Measurements from ENCODE around the gene FADS2. TPM values are rescaled to one million over a fixed set of nuclear protein-coding genes. Genes with fewer than 3 reads are reported as not detected.

The FADS2 gene
- total RNA-seq, 4 donors from 2014 or later, result 2.8 to 9.3 (median 7.0) TPM

MicroRNAs encoded within 50 kb of the gene (microRNA counts, 767-probe panel; counts per million panel counts)
- microRNA hsa-miR-1908 (0 counts per million in 2 donors), microRNA hsa-miR-611 (0 counts per million in 2 donors)

Small RNAs within 50 kb of the gene (microRNA-seq; reads per million reads assigned to microRNA genes)
- not detected for gene MIR6746

Small RNAs within 50 kb of the gene (small RNA-seq; reads per million reads assigned to genes)
- gene MIR6746, result not detected

Other genes starting within 250 kb of the FADS2 start
- 10 to 100 TPM in 2 of 4 donors, 1 to 10 TPM in 2; 5.2 to 12.6 (median 8.8) TPM for gene SYT7, start 247.2 kb upstream of the FADS2 start, total RNA-seq
- 1 to 10 TPM; 1.7 to 2.8 (median 1.9) TPM for gene DAGLA, start 147.9 kb upstream of the FADS2 start, total RNA-seq
- under 1 TPM in 3 of 4 donors, not detected in 1; 0.11 to 0.83 (median 0.27) TPM for gene MYRF, start 75.7 kb upstream of the FADS2 start, total RNA-seq
- gene TMEM258, start 35.7 kb upstream of the FADS2 start, total RNA-seq, result 10 to 100 TPM; 28.0 to 57.9 (median 48.1) TPM
- 1 to 10 TPM; 4.1 to 6.3 (median 5.2) TPM for gene FEN1, start 35.4 kb upstream of the FADS2 start, total RNA-seq
- 10 to 100 TPM in 3 of 4 donors, 1 to 10 TPM in 1; 6.8 to 17.3 (median 13.9) TPM for gene FADS1, start 11.3 kb upstream of the FADS2 start, total RNA-seq
- gene FADS3, start 63.2 kb downstream of the FADS2 start, total RNA-seq, result 10 to 100 TPM; 25.2 to 37.6 (median 31.2) TPM
- 10 to 100 TPM in 3 of 4 donors, 1 to 10 TPM in 1; 6.5 to 27.7 (median 15.2) TPM for gene RAB3IL1, start 89.3 kb downstream of the FADS2 start, total RNA-seq
- 1 to 10 TPM in 3 of 4 donors, under 1 TPM in 1; 0.67 to 3.3 (median 1.9) TPM for gene BEST1, start 122.1 kb downstream of the FADS2 start, total RNA-seq
- gene FTH1, start 139.3 kb downstream of the FADS2 start, total RNA-seq, result 1,000 to 10,000 TPM; 2,377 to 4,120 (median 2,918) TPM